Sciatic nerve (tissue), 2 donors: Measurements from ENCODE around the gene ATP8B3. TPM values are rescaled to one million over a fixed set of nuclear protein-coding genes. Genes with fewer than 3 reads are reported as not detected.

ENCODE experiments used
- ATAC-seq: fragments of 200-7000 bp; cut with Tn5 transposase; one replicate; pipeline ENCODE4 v1.9.1; 2020; ENCODE audit warnings: mild to moderate bottlenecking, moderate library complexity
- DNase-seq: peaks from one replicate; pipeline ENCODE4 v3.0.0-alpha.2; 2020; ENCODE audit warnings: low spot score
- intact Hi-C: fragments of 100-400 bp; cut with DNase I; formaldehyde crosslinking; loops from one replicate; pipeline ENCODE4 v1.14.2; 2022
- total RNA-seq: library from RNA; stranded (reverse); fragmentation: NEBNext Ultra II Directional; extraction: Animal tissue kit (Norgen Biotek cat#: 25700); gene quantifications from one replicate; pipeline ENCODE4 v1.2.1, GENCODE V29; 2021
- donor health status: DM: no; HTN: no; CAD: no.
- donor health status: DM: no; HTN: no; CAD: no.

ATP8B3 gene
- total RNA-seq, 1 donor from 2014 or later = 2.3 TPM

DNA sequence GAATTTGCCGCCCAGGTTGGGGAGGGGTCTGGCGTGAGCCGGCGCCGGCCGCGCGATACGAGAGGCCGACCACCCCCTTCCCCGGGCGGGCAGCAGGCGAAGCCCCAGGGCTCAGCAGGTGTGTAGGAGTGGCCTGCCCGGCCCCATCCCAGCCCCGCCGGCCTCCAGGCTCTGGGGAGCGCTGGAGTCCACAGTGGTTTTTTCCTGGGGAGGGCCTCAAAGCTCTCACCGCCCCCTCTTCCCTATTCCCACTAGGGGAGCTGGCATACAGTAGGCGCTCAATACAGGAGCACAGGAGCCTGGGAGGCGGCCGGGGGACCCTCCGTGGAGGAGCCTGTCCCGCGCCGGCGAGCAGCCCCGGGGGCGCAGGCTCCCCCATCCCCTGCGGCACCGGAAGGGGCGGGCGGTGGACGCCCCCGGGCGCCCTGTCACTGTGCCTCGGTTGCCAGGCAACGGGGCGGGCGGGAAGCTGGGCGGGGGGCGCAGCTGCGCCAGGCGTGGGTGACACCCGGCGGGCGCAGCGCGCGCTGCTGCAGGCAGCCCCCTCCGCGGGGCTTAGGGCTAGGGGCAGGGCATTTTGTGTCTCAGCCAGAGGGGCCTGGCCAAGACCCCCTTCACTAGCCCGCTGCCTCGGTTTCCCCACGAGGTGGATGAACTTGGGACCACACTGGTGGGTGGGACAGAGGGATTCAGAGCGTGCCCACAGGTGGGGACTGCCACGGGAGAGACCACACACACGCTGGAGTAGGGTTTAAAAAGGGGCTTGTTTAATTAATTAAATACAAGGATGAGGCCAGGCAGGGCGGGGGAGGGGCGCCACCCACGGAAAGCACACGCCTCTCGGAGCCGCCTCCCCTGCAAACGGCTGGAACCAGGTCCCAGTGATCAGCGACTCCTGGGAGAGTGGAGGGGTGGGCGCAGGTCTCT lies 39.8 kb upstream of the ATP8B3 start:
- no peak for ATAC-seq
- intact Hi-C loops = no loop called here
- DNase-seq = no peak

DNA sequence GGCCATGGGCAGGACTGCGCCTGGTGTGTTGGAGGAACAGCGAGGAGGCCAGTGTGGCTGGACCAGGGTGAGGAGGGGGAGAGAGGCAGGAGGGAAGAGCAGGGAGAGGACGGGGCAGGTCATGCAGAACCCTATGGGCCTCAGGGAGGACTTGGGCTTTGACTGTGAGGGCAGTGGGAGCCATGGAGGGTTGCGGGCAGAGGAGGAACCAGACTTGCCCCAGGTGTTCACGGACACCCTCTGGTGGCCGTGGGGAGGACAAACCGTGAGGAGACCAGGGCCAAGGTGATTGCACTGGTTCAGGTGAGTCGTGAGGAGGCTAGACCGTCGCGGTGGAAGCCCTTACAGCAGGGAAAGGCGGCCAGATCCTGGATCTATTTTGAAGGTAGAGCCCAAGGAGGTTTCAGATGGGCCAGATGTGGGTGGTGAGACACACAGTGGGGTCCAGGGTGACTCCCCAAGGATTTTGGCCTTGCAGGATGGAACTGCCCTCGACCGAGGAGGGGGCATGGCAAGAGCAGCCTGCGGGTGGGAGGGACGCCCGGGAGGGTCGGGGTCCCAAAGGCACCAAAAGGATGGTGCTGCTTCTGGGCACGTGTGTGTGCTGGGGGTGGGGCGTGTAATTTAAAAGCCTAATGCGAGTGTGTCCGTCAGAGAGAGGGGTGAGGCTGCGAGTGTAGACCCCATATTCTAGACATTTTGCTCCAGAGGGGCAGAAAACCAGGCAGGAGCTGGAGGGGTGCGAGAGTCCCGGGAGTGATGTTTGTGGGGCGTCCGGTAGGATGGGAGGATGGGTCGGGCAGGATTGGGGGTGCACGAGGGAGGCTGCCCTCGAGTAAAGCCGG lies 39.0 kb upstream of the ATP8B3 start:
- intact Hi-C loops = no loop called here
- no peak for DNase-seq
- no peak for ATAC-seq

DNA sequence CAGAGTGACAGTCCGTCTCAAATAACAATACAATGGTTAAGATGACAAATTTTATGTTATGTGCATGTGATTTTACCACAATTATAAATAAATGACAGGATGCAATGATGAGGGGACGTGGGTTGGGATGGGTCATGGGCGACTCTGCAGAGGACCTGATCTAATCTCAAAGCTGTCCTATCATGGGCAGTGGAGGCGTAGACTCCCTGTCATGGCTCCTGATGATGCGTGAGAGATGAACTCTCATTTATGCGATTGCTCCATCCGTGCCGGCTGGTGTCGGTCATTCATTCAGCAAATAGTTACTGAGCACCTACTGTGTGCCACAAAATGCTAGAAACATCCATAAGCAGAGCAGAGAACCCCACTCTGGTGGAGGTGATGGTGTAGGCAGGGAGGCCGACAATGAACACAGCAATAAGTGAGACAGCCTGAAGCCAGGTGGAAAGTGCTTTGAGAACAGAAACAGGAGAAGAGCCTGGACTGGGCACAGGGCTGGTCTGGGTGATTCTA lies 37.9 kb upstream of the ATP8B3 start:
- intact Hi-C loops = no loop called here
- DNase-seq (no peak), ATAC-seq (no peak)

DNA sequence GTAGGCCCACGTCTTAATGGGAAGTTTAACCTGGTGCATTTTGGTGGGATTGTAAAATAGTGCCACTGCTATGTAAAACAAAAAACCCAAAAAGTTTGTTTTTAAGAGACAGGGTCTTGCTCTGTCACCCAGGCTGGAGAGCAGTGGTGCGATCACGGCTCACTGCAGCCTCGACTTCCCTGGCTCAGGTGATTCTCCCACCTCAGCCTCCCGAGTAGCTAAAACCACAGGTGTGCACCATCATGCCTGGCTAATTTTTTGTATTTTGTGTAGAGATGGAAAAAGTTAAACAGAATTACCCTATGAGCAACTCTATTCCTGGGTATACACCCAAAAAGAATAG lies 37.0 kb upstream of the ATP8B3 start:
- ATAC-seq (no peak), DNase-seq (no peak)
- intact Hi-C loops = no loop called here

DNA sequence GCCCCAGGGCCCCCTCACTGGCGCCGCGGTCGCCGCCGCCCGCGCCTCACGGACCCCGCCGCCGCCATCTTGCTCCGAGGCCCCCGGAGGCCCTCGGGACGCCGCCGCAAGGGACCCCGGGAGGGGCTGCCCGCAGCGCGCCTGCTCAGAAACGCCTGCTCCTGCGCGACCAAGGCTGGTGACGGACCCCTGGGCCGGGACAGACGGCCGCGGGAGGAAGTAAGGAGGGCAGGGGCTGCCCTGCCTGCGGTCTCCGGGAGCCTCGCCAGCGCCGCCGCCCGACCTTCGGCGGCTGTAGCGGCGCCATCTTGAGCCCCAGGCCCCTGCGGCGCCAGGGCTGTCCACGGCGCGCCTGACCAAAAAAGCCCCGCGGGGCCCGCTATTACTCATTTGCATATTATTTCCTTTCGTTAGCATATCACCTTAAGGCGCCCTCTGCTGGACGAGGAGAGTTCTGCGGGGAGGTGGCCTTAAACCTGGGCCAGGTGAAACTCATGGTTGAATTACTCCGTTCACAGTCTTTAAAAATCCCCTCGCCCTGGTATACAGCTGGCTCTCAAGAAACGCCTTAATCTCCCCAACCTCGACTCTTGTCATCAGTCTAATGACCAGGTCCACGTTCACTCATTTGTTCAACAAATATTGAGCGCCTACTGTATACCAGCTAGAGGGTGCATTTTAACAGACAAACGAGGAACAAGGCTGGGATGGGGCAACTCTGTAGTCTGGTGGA lies 36.5 kb upstream of the ATP8B3 start, which contains the start of gene REXO1:
REXO1 (minus strand) TSS at position 85 of the 733 bp plus-strand sequence. CDS start 125 bp downstream, outside the sequence.
- intact Hi-C loops = no loop called here
- DNase-seq (peak; percentile 96), ATAC-seq (peak; percentile 90)

DNA sequence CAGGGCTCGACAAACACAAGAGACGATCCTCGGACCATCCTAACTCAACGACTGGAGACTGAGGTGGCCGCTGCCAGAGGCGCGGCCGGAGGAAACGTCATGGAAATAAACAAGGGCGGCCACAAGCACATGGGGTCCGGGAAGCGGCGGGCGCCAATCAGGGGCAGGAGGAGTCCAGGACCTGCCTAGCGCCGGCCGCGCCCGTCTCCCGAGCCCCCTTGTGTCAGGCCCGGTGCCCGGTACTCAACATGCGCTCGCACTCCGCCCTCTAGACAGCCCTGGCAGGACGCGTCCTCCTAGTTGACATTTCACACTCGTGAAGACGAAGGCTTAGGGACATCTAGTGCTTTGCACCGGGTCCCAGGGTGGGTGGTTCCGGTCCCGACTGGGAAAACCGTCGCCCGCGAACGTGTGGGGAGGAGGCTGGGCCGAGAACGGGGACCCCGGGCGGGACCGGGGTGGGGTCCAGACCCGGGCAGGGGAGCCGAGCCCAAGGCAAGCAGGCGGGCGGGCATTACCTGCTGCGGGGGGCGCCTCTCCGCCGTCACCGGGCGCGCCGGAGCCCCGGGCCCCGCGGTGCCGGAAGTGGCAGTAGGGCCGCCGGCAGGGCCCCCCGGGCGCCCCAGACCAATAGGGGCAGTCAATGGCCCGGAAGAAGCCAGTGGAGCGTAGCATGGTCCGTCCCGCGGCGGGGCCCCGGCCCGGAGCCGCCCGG lies 35.8 kb upstream of the ATP8B3 start:
- no peak for ATAC-seq

DNA sequence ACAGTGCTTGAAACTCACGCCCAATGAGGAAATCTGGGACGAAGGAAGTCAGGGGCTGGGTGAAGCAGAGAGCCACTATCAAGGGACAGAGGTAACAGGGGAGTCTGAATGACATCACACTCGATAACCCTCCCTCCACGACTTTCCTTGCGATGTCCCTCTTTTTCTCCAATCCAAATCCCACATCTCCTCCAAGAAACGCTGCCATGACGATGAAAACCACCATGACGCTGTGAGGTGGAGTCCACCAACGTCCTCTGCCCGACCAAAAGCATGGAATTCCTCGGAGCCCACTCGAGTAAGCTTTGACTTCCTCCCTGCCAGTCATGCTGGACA lies 35.2 kb upstream of the ATP8B3 start:
- ATAC-seq (no peak), DNase-seq (no peak)
- intact Hi-C loops = no loop called here

More for the DNA sequence above, 35.8 kb upstream of the ATP8B3 start:
- intact Hi-C loops = no loop called here
- DNase-seq = no peak

DNA sequence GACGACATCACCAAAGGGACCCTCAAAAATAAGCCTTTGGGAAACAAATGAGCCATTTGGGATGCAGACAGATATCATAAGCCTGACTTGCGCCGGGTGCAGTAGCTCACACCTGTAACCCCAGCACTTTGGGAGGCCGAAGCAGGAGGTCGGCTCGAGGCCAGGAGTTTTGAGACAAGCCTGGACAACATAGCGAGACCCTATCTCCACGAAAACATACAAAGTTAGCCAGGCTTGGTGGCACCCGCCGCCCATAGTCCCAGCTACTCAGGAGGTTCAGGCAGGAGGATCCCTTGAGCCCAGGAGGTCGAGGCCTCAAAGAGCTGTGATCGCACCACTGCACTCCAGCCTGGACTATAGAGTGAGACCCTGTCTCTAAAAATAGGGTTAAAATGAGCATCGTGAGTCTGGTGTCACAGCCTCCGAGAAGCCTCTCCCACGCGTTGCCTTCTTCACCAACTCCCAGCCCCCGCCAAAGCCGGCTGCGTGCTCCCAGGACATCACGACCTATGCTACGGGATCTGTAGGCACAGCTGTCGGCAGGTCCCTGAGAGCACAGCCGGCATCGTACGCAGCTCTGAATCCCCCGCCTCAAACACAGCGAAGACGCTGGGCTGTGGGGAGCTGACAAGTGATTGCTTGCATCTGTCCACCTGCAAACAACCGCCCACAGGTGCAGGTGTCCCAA lies 34.6 kb upstream of the ATP8B3 start:
- ATAC-seq (no peak), DNase-seq (no peak)
- intact Hi-C loops = no loop called here

DNA sequence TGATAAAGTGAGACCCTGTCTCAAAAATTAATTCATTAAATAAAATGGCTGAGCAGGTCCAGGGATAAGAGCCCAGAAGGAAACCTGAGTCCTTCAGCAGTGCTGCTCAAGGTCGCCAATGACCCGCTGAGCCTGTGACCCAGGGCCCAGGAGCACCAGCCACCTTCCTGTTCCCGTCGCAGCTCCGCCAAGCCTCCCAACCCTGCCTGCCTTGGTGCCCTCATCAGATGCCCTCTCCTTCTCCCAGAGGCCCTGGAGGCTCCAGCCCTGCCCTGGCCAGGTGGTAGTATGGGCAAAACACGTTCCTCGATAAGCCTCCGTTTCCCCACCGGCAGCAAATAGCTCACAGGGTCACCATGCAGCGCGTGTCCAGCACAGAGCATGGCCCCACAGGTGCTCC lies 33.6 kb upstream of the ATP8B3 start:
- DNase-seq = no peak
- ATAC-seq = no peak
- intact Hi-C loops = no loop called here

DNA sequence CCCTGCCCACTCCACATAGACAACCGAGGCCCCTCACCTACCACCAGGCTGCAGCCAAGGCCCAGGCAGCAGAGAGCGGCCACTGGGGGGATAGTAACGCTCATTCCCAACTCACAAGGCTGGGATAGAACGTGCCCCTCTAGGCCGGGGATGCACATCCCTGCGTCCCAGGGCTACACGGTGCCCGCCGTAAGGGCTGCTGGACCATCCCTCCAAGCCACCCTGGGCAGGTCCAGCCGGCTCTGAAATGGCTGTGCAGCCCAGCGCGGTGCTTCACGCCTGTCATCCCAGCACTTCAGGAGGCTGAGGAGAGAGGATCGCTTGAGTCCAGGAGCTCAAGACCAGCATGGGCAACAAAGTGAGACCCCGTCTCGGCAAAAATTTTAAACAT lies 33.0 kb upstream of the ATP8B3 start:
- ATAC-seq (no peak), DNase-seq (no peak)
- intact Hi-C loops = no loop called here

DNA sequence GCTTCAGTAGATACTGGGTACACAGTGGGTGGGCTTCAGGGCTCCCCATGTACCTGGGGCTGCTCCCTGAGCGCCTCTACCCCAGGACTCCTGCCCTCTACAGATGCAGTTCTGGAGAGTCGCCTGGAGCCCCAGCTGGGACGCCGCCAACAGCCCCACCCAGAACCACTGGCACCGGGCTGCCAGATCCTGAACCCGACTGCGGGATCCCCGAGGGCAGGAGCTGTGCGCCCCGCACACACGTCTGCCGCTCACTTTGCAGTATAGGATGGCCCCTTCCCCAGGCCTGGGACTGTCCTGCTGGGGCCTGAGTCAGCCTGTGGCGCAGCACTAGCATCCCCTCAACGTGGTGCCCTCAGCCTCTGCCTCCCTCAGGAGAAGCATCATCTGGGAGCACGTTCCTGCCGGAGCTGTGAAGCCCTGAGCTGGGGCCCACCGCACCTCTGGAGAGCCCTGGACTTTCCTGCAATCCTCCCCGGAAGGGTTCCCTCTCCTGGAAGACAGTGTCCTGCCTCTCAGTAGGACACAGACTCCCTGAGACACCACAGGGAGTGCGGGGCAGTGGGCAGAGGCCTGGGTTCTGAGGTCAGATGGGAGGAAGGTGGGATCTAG lies 32.5 kb upstream of the ATP8B3 start:
- DNase-seq (no peak), ATAC-seq (no peak)
- intact Hi-C loops = no loop called here

DNA sequence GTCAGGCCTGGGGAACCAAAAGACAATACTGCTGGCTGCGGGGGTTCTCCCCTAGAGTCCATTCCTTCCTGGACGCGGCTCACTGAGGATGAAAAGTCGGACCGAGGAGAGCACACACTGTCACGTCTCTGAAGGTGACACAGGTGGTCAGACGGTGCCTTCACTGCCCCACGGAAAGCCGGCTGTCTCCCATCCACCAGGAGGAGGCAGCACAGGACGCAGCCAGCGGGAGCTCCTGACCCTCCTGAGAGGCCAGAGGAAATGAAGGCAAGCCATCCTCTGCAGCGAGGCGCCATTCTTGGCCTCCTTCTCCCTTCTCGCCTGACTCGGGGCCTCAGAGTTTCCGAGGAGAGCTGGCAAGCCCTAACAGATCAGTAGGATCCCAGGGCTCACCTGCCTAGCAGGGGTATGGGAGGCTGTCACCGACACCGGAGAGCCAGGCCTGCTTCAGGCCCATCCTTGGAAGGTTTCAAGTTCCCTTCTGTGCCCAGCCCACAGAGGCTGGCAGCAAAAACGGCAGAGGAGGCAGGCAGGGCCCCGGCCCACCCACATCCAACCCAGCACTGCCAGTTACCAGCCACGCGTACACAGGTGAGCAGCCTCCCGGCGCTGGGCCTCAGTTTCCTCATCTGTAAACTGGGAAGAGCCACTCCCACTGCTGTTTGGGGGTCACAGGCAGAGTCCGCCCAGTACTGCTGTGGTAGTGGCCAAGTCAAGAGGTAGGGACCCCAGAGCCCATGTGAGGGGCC lies 31.7 kb upstream of the ATP8B3 start:
- DNase-seq = no peak
- intact Hi-C loops = no loop called here
- ATAC-seq = no peak

DNA sequence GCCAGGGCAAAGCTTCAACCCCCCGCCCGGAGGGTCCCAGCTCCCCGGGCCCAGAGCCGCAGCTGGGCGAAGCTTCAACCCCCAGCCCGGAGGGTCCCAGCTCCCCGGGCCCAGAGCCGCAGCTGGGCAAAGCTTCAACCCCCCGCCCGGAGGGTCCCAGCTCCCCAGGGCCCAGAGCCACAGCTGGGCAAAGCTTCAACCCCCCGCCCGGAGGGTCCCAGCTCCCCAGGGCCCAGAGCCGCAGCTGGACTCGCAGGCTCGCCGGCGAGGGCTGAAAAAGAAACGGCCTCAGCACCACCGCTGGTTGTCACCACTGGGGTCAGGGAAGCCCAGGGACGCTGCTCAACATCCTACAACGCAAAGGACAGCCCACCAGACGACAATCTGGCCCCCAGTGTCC lies 31.0 kb upstream of the ATP8B3 start:
- no peak for ATAC-seq
- intact Hi-C loops = no loop called here

DNA sequence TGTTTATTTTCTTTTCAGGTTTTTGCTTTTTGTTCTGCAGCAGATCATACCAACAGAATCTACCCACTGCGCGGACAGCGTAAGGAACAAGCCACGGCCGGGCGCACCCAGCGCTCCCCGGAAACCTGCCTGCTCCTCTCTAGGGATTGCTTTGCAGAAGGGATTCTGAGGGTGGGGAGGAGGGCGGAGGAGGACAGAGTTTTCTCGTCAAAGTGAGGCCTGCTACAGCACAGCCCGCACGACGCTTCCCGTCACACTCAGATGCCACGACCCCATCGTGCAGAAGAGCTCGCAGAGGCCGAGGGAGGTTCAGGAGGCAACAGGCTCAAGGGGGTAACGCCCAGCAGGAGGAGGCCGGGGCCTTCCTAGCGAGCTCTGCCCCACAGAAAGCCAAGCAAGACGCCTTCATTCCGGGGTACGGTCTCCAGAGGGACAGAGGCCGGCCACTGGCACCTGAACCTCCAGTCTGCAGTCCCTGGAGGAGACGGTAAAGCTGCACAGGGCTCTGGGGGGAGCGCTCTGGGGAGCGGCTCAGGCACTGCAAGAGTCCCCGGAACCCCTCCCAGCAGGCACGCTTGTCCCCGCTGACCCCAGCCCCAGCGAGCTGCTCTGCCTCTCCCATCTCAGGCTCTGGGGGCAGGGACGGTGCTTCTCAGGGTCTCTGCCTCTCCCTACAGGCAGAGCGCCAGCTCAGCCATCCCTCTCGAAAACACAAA lies 29.3 kb upstream of the ATP8B3 start:
- peak; percentile 18 for ATAC-seq

More for the DNA sequence above, 31.0 kb upstream of the ATP8B3 start:
- no peak for DNase-seq

DNA sequence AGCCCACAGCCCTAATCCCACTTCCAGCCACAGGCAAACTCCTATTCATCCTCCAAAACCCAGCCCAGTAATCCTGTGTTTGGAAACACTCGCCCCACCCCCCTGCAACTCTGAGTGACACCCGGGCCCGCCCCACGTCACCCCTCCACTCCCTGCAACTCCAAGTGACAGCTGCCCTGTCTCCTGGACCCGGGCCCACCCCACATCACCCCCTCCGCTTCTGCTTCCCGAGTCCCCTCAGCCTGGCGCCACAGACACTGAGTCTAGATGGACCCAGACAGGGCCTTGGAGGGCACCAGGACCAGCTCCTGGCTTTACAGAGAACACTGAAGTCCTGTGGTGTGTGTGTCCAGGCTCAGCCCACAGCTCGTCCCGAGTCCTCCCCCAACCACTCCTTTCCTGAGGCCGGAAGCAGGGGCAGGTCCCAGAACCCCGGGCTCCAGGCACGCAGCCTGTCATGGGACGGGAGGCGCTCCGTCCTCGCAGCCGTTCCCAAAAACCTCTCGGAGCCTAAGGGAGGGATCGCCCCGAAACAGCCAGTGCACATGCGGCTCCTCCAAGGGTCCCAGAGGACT lies 28.6 kb upstream of the ATP8B3 start:
- intact Hi-C loops = no loop called here
- peak; percentile 74 for ATAC-seq

More for the DNA sequence above, 29.3 kb upstream of the ATP8B3 start:
- no peak for DNase-seq
- intact Hi-C loops = no loop called here

More for the DNA sequence above, 28.6 kb upstream of the ATP8B3 start:
- no peak for DNase-seq
